K562 (cell line): Measurements from ENCODE around the gene UROD. TPM values are rescaled to one million over a fixed set of nuclear protein-coding genes. Genes with fewer than 3 reads are reported as not detected.

Source experiments
- CBX2 ChIP-seq: fragments of 200-600 bp; sonication (generic); IDR thresholded peaks from one replicate; pipeline ENCODE4 v1.6.1; 2012; ENCODE audit warnings: mild to moderate bottlenecking, low read length, inconsistent platforms; ENCODE audit not compliant: insufficient read depth, poor library complexity, severe bottlenecking
- FOXA3 ChIP-seq, 2 experiments: fragments of 450-650 bp in 1 of 2; sonication (generic) in 1 of 2; formaldehyde crosslinking; IDR thresholded peaks in 1 of 2; conservative IDR thresholded peaks in 1 of 2; 2 replicates each; pipeline versions ENCODE4 v1.4.0 to v1.8.0; 2020 to 2022; ENCODE audit warnings: mild to moderate bottlenecking in 2 of 2, missing genetic modification reagents in 1 of 2
- KDM5B ChIP-seq: fragments of 200-600 bp; sonication (generic); IDR thresholded peaks from 2 replicates; pipeline ENCODE4 v1.6.1; 2012; ENCODE audit warnings: low read depth, mild to moderate bottlenecking, moderate library complexity, low read length, control low read depth, inconsistent platforms; ENCODE audit not compliant: insufficient replicate concordance
- MEF2A ChIP-seq: IDR thresholded peaks from 2 replicates; pipeline ENCODE4 v1.6.1; 2011; ENCODE audit warnings: low read depth, mild to moderate bottlenecking, low read length, moderate library complexity; ENCODE audit not compliant: control insufficient read depth
- MEIS2 ChIP-seq: fragments of 450-650 bp; IDR thresholded peaks from 2 replicates; pipeline ENCODE4 v1.6.1; 2014; ENCODE audit warnings: mild to moderate bottlenecking; ENCODE audit not compliant: partially characterized antibody
- MTA3 ChIP-seq: fragments of 450-650 bp; formaldehyde crosslinking; IDR thresholded peaks from 2 replicates; pipeline ENCODE4 v1.6.1; 2017; ENCODE audit warnings: mild to moderate bottlenecking, borderline replicate concordance
- MXI1 ChIP-seq: IDR thresholded peaks from 2 replicates; pipeline ENCODE4 v1.6.1; 2011; ENCODE audit warnings: low read depth, mild to moderate bottlenecking, improper control_type of control experiment, low read length
- NR0B1 ChIP-seq: fragments of 450-650 bp; IDR thresholded peaks from one replicate; pipeline ENCODE4 v1.6.1; 2018; ENCODE audit warnings: mild to moderate bottlenecking, moderate library complexity; ENCODE audit not compliant: partially characterized antibody
- NR2C2 ChIP-seq, 2 experiments: fragments of 200-800 bp in 1 of 2; sonication (Bioruptor generic) in 1 of 2; sonication (generic) in 1 of 2; formaldehyde crosslinking in 1 of 2; IDR thresholded peaks; 2 replicates each; pipeline versions ENCODE4 v1.6.1 to v1.8.0; 2016 to 2022; ENCODE audit warnings: mild to moderate bottlenecking in 1 of 2, missing compliant biosample characterization in 1 of 2, missing genetic modification characterization in 1 of 2, missing genetic modification reagents in 1 of 2
- NR2F6 ChIP-seq: fragments of 450-650 bp; formaldehyde crosslinking; IDR thresholded peaks from 2 replicates; pipeline ENCODE4 v1.4.0; 2020; ENCODE audit warnings: mild to moderate bottlenecking
- NR4A1 ChIP-seq, 2 experiments: fragments of 250-450 bp in 1 of 2; fragments of 450-650 bp in 1 of 2; sonication (Bioruptor Pico) in 1 of 2; IDR thresholded peaks; 2 replicates each; pipeline versions ENCODE4 v1.4.0 to v1.6.1; 2016 to 2020; ENCODE audit warnings: mild to moderate bottlenecking in 2 of 2, missing compliant biosample characterization in 1 of 2, missing genetic modification characterization in 1 of 2, moderate library complexity in 1 of 2
- POLR2A ChIP-seq: fragments of 450-650 bp; conservative IDR thresholded peaks from 2 replicates; pipeline ENCODE4 v1.6.1; 2016
- RFX5 ChIP-seq: IDR thresholded peaks from 2 replicates; pipeline ENCODE4 v1.6.1; 2011; ENCODE audit warnings: low read depth, mild to moderate bottlenecking, improper control_type of control experiment, low read length
- SMAD1 ChIP-seq: fragments of 150-350 bp; IDR thresholded peaks from 2 replicates; pipeline ENCODE4 v1.6.1; 2014; ENCODE audit warnings: low read length, low read depth; ENCODE audit not compliant: partially characterized antibody
- SMARCA5 ChIP-seq: fragments of 450-650 bp; IDR thresholded peaks from 2 replicates; pipeline ENCODE4 v1.6.1; 2016
- ZBTB7A ChIP-seq: IDR thresholded peaks from 2 replicates; pipeline ENCODE4 v1.6.1; 2011; ENCODE audit warnings: low read depth, mild to moderate bottlenecking, low read length, moderate library complexity, borderline replicate concordance; ENCODE audit not compliant: control insufficient read depth
- ZMIZ1 ChIP-seq, 2 experiments: fragments of 150-350 bp in 1 of 2; IDR thresholded peaks; 2 replicates each; pipeline ENCODE4 v1.6.1; 2012 to 2016; ENCODE audit warnings: low read depth in 2 of 2, low read length in 2 of 2, mild to moderate bottlenecking in 1 of 2, moderate library complexity in 1 of 2
- ZNF197 ChIP-seq: fragments of 200-800 bp; sonication (Bioruptor generic); IDR thresholded peaks from 2 replicates; pipeline ENCODE4 v1.6.1; 2016; ENCODE audit warnings: low read depth, missing genetic modification characterization, missing compliant biosample characterization
- ZNF740 ChIP-seq, 3 experiments: fragments of 200-800 bp in 1 of 3; sonication (Bioruptor generic) in 1 of 3; sonication (generic) in 1 of 3; formaldehyde crosslinking in 1 of 3; IDR thresholded peaks; 2 replicates each; pipeline versions ENCODE4 v1.6.1 to v1.8.0; 2016 to 2022; ENCODE audit warnings: mild to moderate bottlenecking in 2 of 3, missing compliant biosample characterization in 2 of 3, missing genetic modification characterization in 2 of 3, missing genetic modification reagents in 1 of 3
- polyA plus RNA-seq, 8 experiments: library from polyadenylated mRNA; depleted of rRNA in 4 of 8; stranded (reverse) in 5 of 8; unstranded in 3 of 8; fragments of >200 nt; fragmentation: Nextera tagmentation in 2 of 8; fragmentation: Illumina TruSeq in 1 of 8; extraction: Ambion mirVana in 2 of 8; extraction: Trizol in 1 of 8; gene quantifications; 2 replicates each; pipeline versions ENCODE4 v1.2.1 to v1.2.3, GENCODE V29; 2011 to 2014; ENCODE audit warnings: inconsistent platforms in 1 of 8, missing spikeins in 1 of 8
- total RNA-seq, 7 experiments: library from RNA; depleted of rRNA in 6 of 7; stranded (reverse); fragments of >200 nt in 6 of 7; fragmentation: Illumina TruSeq in 2 of 7; extraction: Trizol in 2 of 7; gene quantifications; 2 replicates each; pipeline versions ENCODE4 v1.2.1 to v1.2.3, GENCODE V29; 2011 to 2021; ENCODE audit warnings: low replicate concordance in 1 of 7

Gene UROD
- total and polyA plus RNA-seq, 9 of the 15 experiments (the other 6 are each of a cell fraction or from before 2014, with no cell fraction given) = 533 to 2,933 (median 1,100) TPM

- TF ChIP-seq NR2C2 (CRISPR knock-in tag; IDR thresholded peaks at IDR 0.05) (no peak), NR2C2 (tag; IDR thresholded peaks at IDR 0.05) (no peak), ZBTB7A (peak; percentile 20; the same call in 1 of the 2 replicates), NR4A1 (CRISPR knock-in tag; IDR thresholded peaks at IDR 0.05) (no peak), NR4A1 (tag; IDR thresholded peaks at IDR 0.05) (peak; percentile 74), ZNF197 (CRISPR knock-in tag) (peak; percentile 43), ZNF740 (CRISPR knock-in tag; IDR thresholded peaks at IDR 0.05) (no peak), ZNF740 (tag; IDR thresholded peaks at IDR 0.05) (peak in 1 of 2 experiments; percentile 75; a peak in 1 of 4 replicates), MEF2A (peak; percentile 1; the same call in 1 of the 2 replicates), MEIS2 (peak; percentile 61), CBX2 (no peak), FOXA3 (CRISPR knock-in tag; conservative IDR thresholded peaks at IDR 0.05 in 1 of 2, IDR thresholded peaks at IDR 0.05 in 1 of 2) (0 out of 4 replicates have a peak, but pooled peaks of 1 of the 2 experiments have one; percentile 39), POLR2A (peak; percentile 98), MTA3 (peak; percentile 29; the same call in 1 of the 2 replicates), SMAD1 (peak; percentile 93), MXI1 (peak; percentile 65), RFX5 (no peak), SMARCA5 (peak; percentile 75; the same call in 1 of the 2 replicates), ZMIZ1 (IDR thresholded peaks at IDR 0.05; ENCODE audit: low read depth in 2 of 2, low read length in 2 of 2) (0 out of 4 replicates have a peak, but pooled peaks of 1 of the 2 experiments have one; percentile 45), NR0B1 (no peak), KDM5B (peak; percentile 97), NR2F6 (CRISPR knock-in tag) (no peak)
Observed at GRCh38 chr1:45011837-45012638, at the start of gene UROD (continued).
